Nephron progenitor cell (in vitro differentiated cells): ENCODE data around the gene SIM1.

Experiments
- DNase-seq: peaks from one replicate; pipeline ENCODE4 v3.0.0; 2021
- H3K27ac Mint-ChIP-seq: 2 replicates; pipeline ENCODE4 v1.8.0; 2021; ENCODE audit warnings: mild to moderate bottlenecking, moderate library complexity, mixed read lengths
- H3K27me3 Mint-ChIP-seq: 2 replicates; pipeline ENCODE4 v1.8.0; 2021; ENCODE audit warnings: mild to moderate bottlenecking, low read depth, mixed read lengths; ENCODE audit not compliant: poor library complexity
- H3K36me3 Mint-ChIP-seq: 2 replicates; pipeline ENCODE4 v1.8.0; 2021; ENCODE audit warnings: low read depth, mixed read lengths
- H3K4me1 Mint-ChIP-seq: 2 replicates; pipeline ENCODE4 v1.8.0; 2021; ENCODE audit warnings: mixed read lengths
- H3K4me3 Mint-ChIP-seq: 2 replicates; pipeline ENCODE4 v1.8.0; 2021; ENCODE audit warnings: mild to moderate bottlenecking, moderate library complexity, mixed read lengths
- H3K9me3 Mint-ChIP-seq: 2 replicates; pipeline ENCODE4 v1.8.0; 2021; ENCODE audit warnings: mild to moderate bottlenecking, moderate library complexity, mixed read lengths
- TF ChIP-seq, protein P1 (sequence below): fragments of 200-600 bp; sonication (generic); IDR thresholded peaks from 2 replicates; pipeline ENCODE4 v1.5.0; 2021; ENCODE audit warnings: antibody characterized with exemption

Gene SIM1

DNA sequence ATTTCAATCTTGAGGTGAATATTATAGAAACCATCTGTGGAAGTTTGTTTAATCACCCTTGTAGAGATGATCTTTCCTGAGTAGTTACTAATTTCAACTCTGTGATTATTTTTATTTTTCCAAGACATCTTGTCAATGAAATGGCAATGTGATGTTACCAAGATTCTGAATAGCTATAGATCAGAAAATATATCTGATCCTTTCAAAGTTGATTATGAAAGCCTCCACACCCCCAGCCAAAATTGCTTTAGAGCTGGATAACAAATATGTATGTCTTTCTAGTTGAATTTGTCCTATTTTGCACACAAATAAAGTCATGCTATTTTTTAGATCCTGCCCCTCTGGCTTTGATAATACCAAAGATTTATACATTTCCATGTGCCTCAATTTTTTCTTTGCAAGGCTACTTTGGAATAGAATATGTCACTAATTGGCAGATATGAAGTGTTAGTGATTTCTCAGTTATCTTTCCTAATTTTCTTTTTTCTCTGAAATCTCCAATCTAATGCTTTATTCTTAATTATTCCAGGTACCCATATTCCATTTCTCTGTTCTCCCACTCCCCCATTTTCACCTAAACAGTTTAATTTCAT is 5.0 kb downstream of the SIM1 start:
- Mint-ChIP-seq H3K27ac (no peak overlapping the region), H3K27me3 (peaks cover 43% of the 10 kb centered on the region), H3K4me1 (peaks cover 88% of the 10 kb centered on the region), H3K4me3 (peak overlapping the region; percentile 76), H3K9me3 (no peaks in the 10 kb centered on the region), H3K36me3 (no peaks in the 10 kb centered on the region)
- TF ChIP-seq, protein P1, sequence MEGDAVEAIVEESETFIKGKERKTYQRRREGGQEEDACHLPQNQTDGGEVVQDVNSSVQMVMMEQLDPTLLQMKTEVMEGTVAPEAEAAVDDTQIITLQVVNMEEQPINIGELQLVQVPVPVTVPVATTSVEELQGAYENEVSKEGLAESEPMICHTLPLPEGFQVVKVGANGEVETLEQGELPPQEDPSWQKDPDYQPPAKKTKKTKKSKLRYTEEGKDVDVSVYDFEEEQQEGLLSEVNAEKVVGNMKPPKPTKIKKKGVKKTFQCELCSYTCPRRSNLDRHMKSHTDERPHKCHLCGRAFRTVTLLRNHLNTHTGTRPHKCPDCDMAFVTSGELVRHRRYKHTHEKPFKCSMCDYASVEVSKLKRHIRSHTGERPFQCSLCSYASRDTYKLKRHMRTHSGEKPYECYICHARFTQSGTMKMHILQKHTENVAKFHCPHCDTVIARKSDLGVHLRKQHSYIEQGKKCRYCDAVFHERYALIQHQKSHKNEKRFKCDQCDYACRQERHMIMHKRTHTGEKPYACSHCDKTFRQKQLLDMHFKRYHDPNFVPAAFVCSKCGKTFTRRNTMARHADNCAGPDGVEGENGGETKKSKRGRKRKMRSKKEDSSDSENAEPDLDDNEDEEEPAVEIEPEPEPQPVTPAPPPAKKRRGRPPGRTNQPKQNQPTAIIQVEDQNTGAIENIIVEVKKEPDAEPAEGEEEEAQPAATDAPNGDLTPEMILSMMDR, result no peak
- DNase-seq, result no peak

DNA sequence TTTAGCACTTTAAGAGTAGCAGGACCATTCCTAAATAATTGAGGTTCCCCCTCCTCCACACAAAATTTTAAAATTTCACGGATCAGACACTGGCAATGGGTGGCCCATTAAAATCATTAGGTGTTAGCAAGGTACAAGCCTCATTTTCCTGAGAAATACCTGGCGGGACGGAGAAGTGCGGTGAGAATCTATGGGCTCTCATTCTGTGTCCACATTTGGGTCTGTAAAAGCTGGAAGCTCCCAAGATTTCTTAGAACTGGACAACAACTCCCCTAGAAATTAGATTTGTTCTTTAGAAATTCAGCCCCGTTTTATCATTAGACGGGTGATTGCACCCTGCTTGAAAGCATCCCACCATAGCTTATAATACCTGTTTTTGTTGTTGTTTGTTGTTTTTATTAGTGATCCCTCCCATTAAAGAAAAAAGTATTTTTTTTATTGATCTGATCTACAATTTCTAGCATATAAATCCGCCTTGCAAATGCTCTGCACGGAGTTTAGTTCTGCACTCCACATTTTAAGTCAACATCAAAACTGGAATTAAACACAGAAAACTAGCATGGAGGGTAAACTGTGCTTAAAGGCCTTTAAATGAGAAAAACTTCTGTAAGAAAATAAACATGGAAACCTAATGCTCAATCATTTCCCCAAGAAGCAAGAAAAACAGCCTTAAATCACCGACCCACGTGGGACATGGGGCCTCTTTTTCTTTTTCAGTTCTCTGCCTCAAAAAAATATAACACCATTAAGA is 5.7 kb downstream of the SIM1 start:
- no peak for DNase-seq
- Mint-ChIP-seq H3K9me3 (no peaks in the 10 kb centered on the region), H3K4me1 (peaks cover 93% of the 10 kb centered on the region), H3K4me3 (peak overlapping the region; percentile 76), H3K36me3 (no peaks in the 10 kb centered on the region), H3K27me3 (peaks cover 37% of the 10 kb centered on the region), H3K27ac (no peak overlapping the region)
- TF ChIP-seq, protein P1, result no peak

DNA sequence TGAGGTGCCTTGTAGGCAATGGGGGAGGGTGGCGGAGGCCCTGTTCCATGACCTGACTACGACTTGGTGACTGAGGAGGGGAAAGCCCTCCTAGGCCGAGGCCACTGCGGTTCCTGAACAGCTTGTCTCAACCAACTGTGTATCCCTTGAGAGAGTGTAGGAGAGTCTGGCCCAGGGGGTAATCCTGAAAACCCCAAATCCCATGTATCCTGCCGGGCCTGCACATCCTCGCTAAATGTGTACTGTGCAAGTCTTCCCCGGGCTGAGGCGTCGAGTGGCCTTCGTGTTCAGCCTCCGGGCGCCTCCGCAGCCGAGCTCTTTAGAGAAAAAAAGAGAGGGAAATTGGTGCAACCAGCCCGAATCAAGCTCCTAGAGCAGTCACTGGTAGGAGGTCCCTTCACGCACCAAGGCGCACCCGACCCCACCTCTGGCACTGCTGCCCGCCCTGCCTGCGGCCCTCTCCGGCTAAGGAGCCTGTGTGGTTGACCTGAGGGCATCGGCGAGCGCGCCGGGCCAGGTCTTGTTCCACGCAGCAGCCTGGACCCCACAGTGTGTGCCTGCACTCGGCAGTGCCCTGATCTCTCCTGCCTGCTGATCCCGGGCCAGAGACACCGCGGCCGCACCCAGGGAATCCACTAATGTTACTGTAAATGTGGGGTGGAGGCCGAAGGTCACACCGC is 7.3 kb downstream of the SIM1 start:
- peak overlapping the region; percentile 78 for H3K4me3 Mint-ChIP-seq

DNA sequence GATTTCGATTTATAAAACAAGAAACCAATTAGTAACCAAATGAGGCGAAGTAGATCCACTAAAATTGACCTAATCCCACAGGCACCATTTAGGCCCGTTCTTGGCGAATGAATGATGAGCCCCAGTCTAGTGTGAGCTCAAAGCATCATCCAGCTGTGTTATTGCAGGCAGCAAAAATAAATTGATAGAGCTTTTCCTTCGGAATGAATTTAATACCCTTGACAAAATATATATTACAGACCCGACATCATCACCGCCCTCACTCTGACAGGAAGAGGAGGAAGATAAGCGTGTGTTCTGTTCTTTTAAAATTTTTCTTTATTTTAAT is 7.8 kb downstream of the SIM1 start:
- DNase-seq, result no peak
- Mint-ChIP-seq H3K36me3 (no peaks in the 10 kb centered on the region), H3K4me3 (peak overlapping the region; percentile 78), H3K27ac (no peak overlapping the region), H3K9me3 (no peaks in the 10 kb centered on the region), H3K27me3 (peaks cover 15% of the 10 kb centered on the region), H3K4me1 (peaks cover 84% of the 10 kb centered on the region)
- TF ChIP-seq, protein P1, result no peak

More for the DNA sequence above, 7.3 kb downstream of the SIM1 start:
- Mint-ChIP-seq H3K4me1 (peaks cover 90% of the 10 kb centered on the region), H3K27me3 (peaks cover 21% of the 10 kb centered on the region), H3K9me3 (no peaks in the 10 kb centered on the region), H3K36me3 (no peaks in the 10 kb centered on the region), H3K27ac (no peak overlapping the region)
- peak; percentile 63 for DNase-seq
- TF ChIP-seq, protein P1, result no peak

DNA sequence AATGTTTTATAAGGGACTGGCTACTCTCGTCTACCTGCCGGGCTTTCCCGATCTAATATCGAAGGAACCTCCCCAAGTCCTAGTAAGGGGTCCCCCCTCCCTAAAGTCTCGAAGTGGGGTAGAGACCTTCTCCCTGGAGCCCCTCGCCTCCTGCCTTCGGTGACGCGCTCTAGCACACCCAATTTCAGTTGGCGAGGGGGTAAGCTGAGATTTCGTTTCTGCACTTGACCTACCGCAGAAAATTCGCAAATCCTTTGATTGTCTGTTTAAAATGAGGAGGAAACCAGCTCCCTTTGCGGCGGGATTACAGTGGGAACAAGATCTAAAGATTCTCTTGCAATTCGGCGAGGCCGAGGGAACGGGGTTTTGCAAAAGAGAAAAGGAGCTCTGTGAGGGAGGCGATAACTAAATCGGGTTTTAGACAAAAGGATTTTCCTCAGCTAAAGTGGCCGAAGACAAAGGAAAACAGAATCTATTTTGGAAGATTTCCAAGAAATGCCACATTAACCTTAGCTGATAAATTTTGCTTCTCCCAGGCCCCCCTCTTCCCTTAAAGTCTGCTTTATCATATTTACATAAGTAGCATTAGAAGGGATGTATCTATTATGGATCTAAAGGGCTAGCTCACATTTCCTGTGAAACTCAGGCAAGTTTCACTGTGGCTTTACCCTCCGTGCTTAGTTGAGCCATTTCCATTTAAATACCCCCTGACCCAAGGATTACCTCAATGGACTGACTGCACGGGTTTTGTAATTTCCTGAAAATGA is 8.4 kb downstream of the SIM1 start:
- no peak for DNase-seq
- H3K27me3 Mint-ChIP-seq, result peaks cover 10% of the 10 kb centered on the region
- no peaks in the 10 kb centered on the region for H3K36me3 Mint-ChIP-seq
- H3K4me3 Mint-ChIP-seq, result peak overlapping the region; percentile 78
- H3K9me3 Mint-ChIP-seq, result no peaks in the 10 kb centered on the region
- H3K4me1 Mint-ChIP-seq, result peaks cover 79% of the 10 kb centered on the region
- H3K27ac Mint-ChIP-seq, result peak overlapping the region; percentile 34
- TF ChIP-seq, protein P1, result no peak
